Ammon's horn (tissue), 1 donor: Measurements from ENCODE around the gene BAIAP3.

Experiments
- DNase-seq: peaks from one replicate; pipeline ENCODE4 v3.0.0-alpha.2; 2016; ENCODE audit warnings: low spot score

The BAIAP3 gene

GRCh38 chr16:1332618-1333148 is 762 bp upstream of the BAIAP3 start:
- no peak for DNase-seq

GRCh38 chr16:1333854-1334700 is 632 bp downstream of the BAIAP3 start:
- DNase-seq: no peak

- no peak for DNase-seq
Observed at GRCh38 chr16:1334739-1335138, 1.3 kb downstream of the BAIAP3 start.

GRCh38 chr16:1335211-1335971 is 1.9 kb downstream of the BAIAP3 start:
- DNase-seq: peak; percentile 47

- DNase-seq: peak; percentile 68
Observed at GRCh38 chr16:1335996-1336395, 2.6 kb downstream of the BAIAP3 start.

GRCh38 chr16:1336619-1337018 is 3.2 kb downstream of the BAIAP3 start:
- no peak for DNase-seq

GRCh38 chr16:1337486-1337885 is 4.0 kb downstream of the BAIAP3 start:
- no peak for DNase-seq

- no peak for DNase-seq
Observed at GRCh38 chr16:1338119-1338730, 4.8 kb downstream of the BAIAP3 start.

- DNase-seq: no peak
Observed at GRCh38 chr16:1338855-1339675, 5.6 kb downstream of the BAIAP3 start.

- no peak for DNase-seq
Observed at GRCh38 chr16:1340730-1341494, 7.5 kb downstream of the BAIAP3 start.

- DNase-seq: no peak
Observed at GRCh38 chr16:1341495-1342420, 8.3 kb downstream of the BAIAP3 start.

- DNase-seq: peak; percentile 93
Observed at GRCh38 chr16:1342526-1343427, 9.3 kb downstream of the BAIAP3 start.

- no peak for DNase-seq
Observed at GRCh38 chr16:1343428-1344242, 10.2 kb downstream of the BAIAP3 start.

- DNase-seq: no peak
Observed at GRCh38 chr16:1344499-1344898, 11.1 kb downstream of the BAIAP3 start.

- DNase-seq: no peak
Observed at GRCh38 chr16:1345087-1345486, 11.6 kb downstream of the BAIAP3 start.

GRCh38 chr16:1345651-1346421 is 12.4 kb downstream of the BAIAP3 start:
- no peak for DNase-seq
